K562 (cell line): ENCODE measurements around the gene B3GNT4. TPM values are rescaled to one million over a fixed set of nuclear protein-coding genes. Genes with fewer than 3 reads are reported as not detected.
A peak's percentile ranks its signal among the peaks of the same experiment; 100 is the strongest.

ENCODE experiments used
- ATAC-seq: fragments of 200-7000 bp; cut with Tn5 transposase; 3 replicates; pipeline ENCODE4 v1.9.1; 2020; ENCODE audit warnings: moderate library complexity
- BruUV-seq: library from RNA; stranded (reverse); fragments of 400-500 nt; replicated peaks from 2 replicates; lab custom pipeline; 2021; lab: Mats Ljungman, UMichigan
- CTCF ChIA-PET: fragments of 300-600 bp; formaldehyde crosslinking; extraction: SDS; loops from one replicate; lab custom pipeline; 2021; ENCODE audit warnings: low intra/inter-chr PET ratio; lab: Yijun Ruan, JAX
- POLR2A ChIA-PET: fragments of 300-600, 350-650 bp; sonication (Branson Sonifier 250); formaldehyde crosslinking; extraction: SDS; loops from one replicate; lab custom pipeline; 2021; ENCODE audit warnings: antibody characterized with exemption, inconsistent platforms; lab: Yijun Ruan, JAX
- DNase-seq, 4 experiments: peaks; one replicate each; pipeline versions ENCODE4 v3.0.0 to v3.0.0-alpha.2; 2011 to 2018; ENCODE audit warnings: low spot score in 3 of 4, mixed read lengths in 3 of 4; ENCODE audit errors: extremely low read depth in 1 of 4
- FAIRE-seq: peaks from 2 replicates; lab custom pipeline; 2011; peaks lifted over from hg19 to GRCh38; lab: Jason Lieb, UNC
- H2AFZ ChIP-seq: 2 replicates; pipeline ENCODE4 v1.6.0; 2011; ENCODE audit warnings: low read depth, low read length, control low read depth, inconsistent platforms
- H3K27ac ChIP-seq: fragments of 200-600 bp; 3 replicates; pipeline ENCODE4 v1.8.0; 2011; ENCODE audit warnings: low read depth, mild to moderate bottlenecking, control low read depth, inconsistent platforms, low read length, moderate library complexity, mixed read lengths; ENCODE audit errors: extremely low read depth
- H3K27me3 ChIP-seq, 2 experiments: fragments of 300-600 bp in 1 of 2; 2 replicates in 1 of 2; 3 replicates in 1 of 2; pipeline versions ENCODE4 v1.6.0 to v1.8.0; 2011; ENCODE audit warnings: inconsistent platforms in 2 of 2, low read length in 2 of 2, mild to moderate bottlenecking in 1 of 2, mixed read lengths in 1 of 2, moderate library complexity in 1 of 2; ENCODE audit not compliant: control insufficient read depth in 2 of 2, insufficient read depth in 2 of 2
- H3K36me3 ChIP-seq: fragments of 300-600 bp; 3 replicates; pipeline ENCODE4 v1.8.0; 2011; ENCODE audit warnings: mild to moderate bottlenecking, low read length, inconsistent platforms; ENCODE audit not compliant: control insufficient read depth, insufficient read depth
- H3K4me1 ChIP-seq, 2 experiments: fragments of 200-600 bp in 1 of 2; replicated peaks in 1 of 2; 2 replicates in 1 of 2; 3 replicates in 1 of 2; pipeline versions ENCODE4 v1.5.1 to v1.8.0; 2011; ENCODE audit warnings: inconsistent platforms in 2 of 2, low read length in 2 of 2, mild to moderate bottlenecking in 1 of 2, mixed read lengths in 1 of 2, moderate library complexity in 1 of 2; ENCODE audit not compliant: control insufficient read depth in 2 of 2, insufficient read depth in 2 of 2
- H3K4me2 ChIP-seq: 2 replicates; pipeline ENCODE4 v1.6.1; 2011; ENCODE audit warnings: low read length, control low read depth, inconsistent platforms, mixed read lengths; ENCODE audit not compliant: insufficient read depth
- H3K4me3 ChIP-seq: fragments of 200-600 bp; sonication (generic), shearing (Covaris generic); 2 replicates; pipeline ENCODE4 v1.5.1; 2016; ENCODE audit warnings: control low read depth, inconsistent platforms
- H3K79me2 ChIP-seq: fragments of 200-600 bp; 3 replicates; pipeline ENCODE4 v1.8.0; 2011; ENCODE audit warnings: low read length, inconsistent platforms; ENCODE audit not compliant: control insufficient read depth, insufficient read depth
- H3K9ac ChIP-seq, 2 experiments: 2 replicates each; pipeline versions ENCODE4 v1.6.0 to v1.6.1; 2011; ENCODE audit warnings: low read depth in 2 of 2, low read length in 2 of 2, control low read depth in 1 of 2, inconsistent platforms in 1 of 2, mild to moderate bottlenecking in 1 of 2, mixed read lengths in 1 of 2; ENCODE audit not compliant: insufficient read depth in 1 of 2
- H3K9me1 ChIP-seq: one replicate; pipeline ENCODE4 v1.6.0; 2011; ENCODE audit warnings: inconsistent platforms, mild to moderate bottlenecking, low read length, moderate library complexity; ENCODE audit not compliant: control insufficient read depth, insufficient read depth
- H3K9me3 ChIP-seq: replicated peaks from 2 replicates; pipeline ENCODE4 v1.5.1; 2011; ENCODE audit warnings: low read depth, low read length, inconsistent platforms; ENCODE audit not compliant: control insufficient read depth, insufficient read depth
- H4K20me1 ChIP-seq: replicated peaks from 2 replicates; pipeline ENCODE4 v1.6.1; 2011; ENCODE audit warnings: low read length, inconsistent platforms, mixed read lengths; ENCODE audit not compliant: control insufficient read depth, insufficient read depth
- CTCF ChIP-seq, 3 experiments: IDR thresholded peaks in 2 of 3; conservative IDR thresholded peaks in 1 of 3; 2 replicates each; pipeline ENCODE4 v1.5.1; 2011 to 2012; ENCODE audit warnings: low read length in 3 of 3, mild to moderate bottlenecking in 3 of 3, control low read depth in 2 of 3, improper control_type of control experiment in 1 of 3, inconsistent platforms in 1 of 3, low read depth in 1 of 3, mixed read lengths in 1 of 3, moderate library complexity in 1 of 3; ENCODE audit not compliant: insufficient read depth in 2 of 3
- KDM5B ChIP-seq: fragments of 200-600 bp; sonication (generic); IDR thresholded peaks from 2 replicates; pipeline ENCODE4 v1.6.1; 2012; ENCODE audit warnings: low read depth, mild to moderate bottlenecking, moderate library complexity, low read length, control low read depth, inconsistent platforms; ENCODE audit not compliant: insufficient replicate concordance
- LEF1 ChIP-seq: fragments of 450-650 bp; IDR thresholded peaks from 2 replicates; pipeline ENCODE4 v1.6.1; 2016; ENCODE audit warnings: mild to moderate bottlenecking
- WGBS: fragments of 100-300 bp; shearing (Covaris generic); methylation state at CpG from one replicate; pipeline ENCODE4 v1.1.6; 2016; ENCODE audit warnings: low coverage, mixed read lengths; ENCODE audit not compliant: insufficient coverage; ENCODE audit errors: missing lambda C conversion rate; 5-methylcytosine and 5-hydroxymethylcytosine counted together
- in situ Hi-C: fragments of 300-500 bp; cut with MboI; formaldehyde crosslinking; loops from 4 replicates; pipeline ENCODE4 v1.15.0; 2018; ENCODE audit warnings: inconsistent platforms, mixed read lengths
- intact Hi-C: fragments of 100-400 bp; cut with micrococcal nuclease; formaldehyde crosslinking; loops from 2 replicates; pipeline ENCODE4 v1.14.2; 2022
- polyA plus RNA-seq, 8 experiments: library from polyadenylated mRNA; depleted of rRNA in 4 of 8; stranded (reverse) in 5 of 8; unstranded in 3 of 8; fragments of >200 nt; fragmentation: Nextera tagmentation in 2 of 8; fragmentation: Illumina TruSeq in 1 of 8; extraction: Ambion mirVana in 2 of 8; extraction: Trizol in 1 of 8; gene quantifications; 2 replicates each; pipeline versions ENCODE4 v1.2.1 to v1.2.3, GENCODE V29; 2011 to 2014; ENCODE audit warnings: inconsistent platforms in 1 of 8, missing spikeins in 1 of 8
- total RNA-seq, 7 experiments: library from RNA; depleted of rRNA in 6 of 7; stranded (reverse); fragments of >200 nt in 6 of 7; fragmentation: Illumina TruSeq in 2 of 7; extraction: Trizol in 2 of 7; gene quantifications; 2 replicates each; pipeline versions ENCODE4 v1.2.1 to v1.2.3, GENCODE V29; 2011 to 2021; ENCODE audit warnings: low replicate concordance in 1 of 7

The B3GNT4 gene
- total and polyA plus RNA-seq, 9 of the 15 experiments (the other 6 are each of a cell fraction or from before 2014, with no cell fraction given) = 0.17 to 3.2 (median 1.3) TPM

GRCh38 chr12:122199484-122200355 lies 3.8 kb upstream of the B3GNT4 start (continued):
- TF ChIP-seq KDM5B = no peak

- Histone ChIP-seq H3K36me3 (no peaks in the 10 kb centered on the region), H3K4me3 (no peak overlapping the region), H3K9me3 (peaks cover 4% of the 10 kb centered on the region; the same call in 1 of the 2 replicates), H3K27me3 (no peaks in the 10 kb centered on the region), H3K79me2 (no peaks in the 10 kb centered on the region), H2AFZ (peak overlapping the region; percentile 52; the same call in 1 of the 2 replicates), H3K4me1 (peaks cover 24 to 64% of the 10 kb centered on the region in 2 experiments), H3K4me2 (no peak overlapping the region), H3K9ac (0 out of 4 replicates have a peak overlapping the region, but pooled peaks of 1 of the 2 experiments have one; percentile 29), H3K27ac (no peak overlapping the region), H4K20me1 (no peaks in the 10 kb centered on the region), H3K9me1 (no peaks in the 10 kb centered on the region)
- in situ Hi-C loops (no loop called here), intact Hi-C loops (no loop called here)
- no peak for DNase-seq
- FAIRE-seq = no peak
- ATAC-seq = no peak
- no TSS peak for BruUV-seq
- no peak for TF ChIP-seq LEF1
- peak in 1 of 3 experiments; percentile 20; a peak in 4 of 6 replicates for TF ChIP-seq CTCF (IDR thresholded peaks at IDR 0.05 in 2 of 3, conservative IDR thresholded peaks at IDR 0.05 in 1 of 3; ENCODE audit: insufficient read depth in 2 of 3, low read depth in 1 of 3, low read length in 3 of 3)
- ChIA-PET POLR2A (interaction anchor here (0.6 to 1.6 kb wide), 2 partner anchors 9 to 134 kb away, joined by 3 to 7 read pairs; no protein-coding TSS in a partner anchor), CTCF (no interaction called here)
- 65% methylated on average over 15 of the region's 24 CpGs for WGBS
These were observed 2.9 kb upstream of the B3GNT4 start for GRCh38 chr12:122200541-122201175.
